ENCODE results near the gene EMC7. TPM values are rescaled to one million over a fixed set of nuclear protein-coding genes. Genes with fewer than 3 reads are reported as not detected.

EMC7 gene
- total and polyA plus RNA-seq, 2 of the 13 experiments (the other 11 are each of a cell fraction or from before 2014, with no cell fraction given): 46.8 to 113 TPM

- TF ChIP-seq, protein P1, sequence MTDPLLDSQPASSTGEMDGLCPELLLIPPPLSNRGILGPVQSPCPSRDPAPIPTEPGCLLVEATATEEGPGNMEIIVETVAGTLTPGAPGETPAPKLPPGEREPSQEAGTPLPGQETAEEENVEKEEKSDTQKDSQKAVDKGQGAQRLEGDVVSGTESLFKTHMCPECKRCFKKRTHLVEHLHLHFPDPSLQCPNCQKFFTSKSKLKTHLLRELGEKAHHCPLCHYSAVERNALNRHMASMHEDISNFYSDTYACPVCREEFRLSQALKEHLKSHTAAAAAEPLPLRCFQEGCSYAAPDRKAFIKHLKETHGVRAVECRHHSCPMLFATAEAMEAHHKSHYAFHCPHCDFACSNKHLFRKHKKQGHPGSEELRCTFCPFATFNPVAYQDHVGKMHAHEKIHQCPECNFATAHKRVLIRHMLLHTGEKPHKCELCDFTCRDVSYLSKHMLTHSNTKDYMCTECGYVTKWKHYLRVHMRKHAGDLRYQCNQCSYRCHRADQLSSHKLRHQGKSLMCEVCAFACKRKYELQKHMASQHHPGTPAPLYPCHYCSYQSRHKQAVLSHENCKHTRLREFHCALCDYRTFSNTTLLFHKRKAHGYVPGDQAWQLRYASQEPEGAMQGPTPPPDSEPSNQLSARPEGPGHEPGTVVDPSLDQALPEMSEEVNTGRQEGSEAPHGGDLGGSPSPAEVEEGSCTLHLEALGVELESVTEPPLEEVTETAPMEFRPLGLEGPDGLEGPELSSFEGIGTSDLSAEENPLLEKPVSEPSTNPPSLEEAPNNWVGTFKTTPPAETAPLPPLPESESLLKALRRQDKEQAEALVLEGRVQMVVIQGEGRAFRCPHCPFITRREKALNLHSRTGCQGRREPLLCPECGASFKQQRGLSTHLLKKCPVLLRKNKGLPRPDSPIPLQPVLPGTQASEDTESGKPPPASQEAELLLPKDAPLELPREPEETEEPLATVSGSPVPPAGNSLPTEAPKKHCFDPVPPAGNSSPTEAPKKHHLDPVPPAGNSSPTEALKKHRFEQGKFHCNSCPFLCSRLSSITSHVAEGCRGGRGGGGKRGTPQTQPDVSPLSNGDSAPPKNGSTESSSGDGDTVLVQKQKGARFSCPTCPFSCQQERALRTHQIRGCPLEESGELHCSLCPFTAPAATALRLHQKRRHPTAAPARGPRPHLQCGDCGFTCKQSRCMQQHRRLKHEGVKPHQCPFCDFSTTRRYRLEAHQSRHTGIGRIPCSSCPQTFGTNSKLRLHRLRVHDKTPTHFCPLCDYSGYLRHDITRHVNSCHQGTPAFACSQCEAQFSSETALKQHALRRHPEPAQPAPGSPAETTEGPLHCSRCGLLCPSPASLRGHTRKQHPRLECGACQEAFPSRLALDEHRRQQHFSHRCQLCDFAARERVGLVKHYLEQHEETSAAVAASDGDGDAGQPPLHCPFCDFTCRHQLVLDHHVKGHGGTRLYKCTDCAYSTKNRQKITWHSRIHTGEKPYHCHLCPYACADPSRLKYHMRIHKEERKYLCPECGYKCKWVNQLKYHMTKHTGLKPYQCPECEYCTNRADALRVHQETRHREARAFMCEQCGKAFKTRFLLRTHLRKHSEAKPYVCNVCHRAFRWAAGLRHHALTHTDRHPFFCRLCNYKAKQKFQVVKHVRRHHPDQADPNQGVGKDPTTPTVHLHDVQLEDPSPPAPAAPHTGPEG (CRISPR knock-in tag; IDR thresholded peaks at IDR 0.05): 0 out of 2 replicates have a peak, but pooled peaks have one; percentile 43
- no peak for TF ChIP-seq ARHGAP35 (CRISPR knock-in tag; IDR thresholded peaks at IDR 0.05; ENCODE audit: borderline replicate concordance)
- TF ChIP-seq ZNF484 (CRISPR knock-in tag; IDR thresholded peaks at IDR 0.05; ENCODE audit: borderline replicate concordance, low read depth): no peak
- TF ChIP-seq DMAP1 (CRISPR knock-in tag; IDR thresholded peaks at IDR 0.05): peak; percentile 51; the same call in 1 of the 2 replicates
- TF ChIP-seq ZMAT3 (CRISPR knock-in tag; conservative IDR thresholded peaks at IDR 0.05): peak; percentile 57; the same call in 1 of the 2 replicates
- no peak for TF ChIP-seq PRMT3 (CRISPR knock-in tag; IDR thresholded peaks at IDR 0.05; ENCODE audit: borderline replicate concordance, low read depth)
- TF ChIP-seq ZNF263 (CRISPR knock-in tag; IDR thresholded peaks at IDR 0.05): no peak
- TF ChIP-seq MAFF (IDR thresholded peaks at IDR 0.05; ENCODE audit: low read depth, low read length): no peak
- TF ChIP-seq, protein P2, sequence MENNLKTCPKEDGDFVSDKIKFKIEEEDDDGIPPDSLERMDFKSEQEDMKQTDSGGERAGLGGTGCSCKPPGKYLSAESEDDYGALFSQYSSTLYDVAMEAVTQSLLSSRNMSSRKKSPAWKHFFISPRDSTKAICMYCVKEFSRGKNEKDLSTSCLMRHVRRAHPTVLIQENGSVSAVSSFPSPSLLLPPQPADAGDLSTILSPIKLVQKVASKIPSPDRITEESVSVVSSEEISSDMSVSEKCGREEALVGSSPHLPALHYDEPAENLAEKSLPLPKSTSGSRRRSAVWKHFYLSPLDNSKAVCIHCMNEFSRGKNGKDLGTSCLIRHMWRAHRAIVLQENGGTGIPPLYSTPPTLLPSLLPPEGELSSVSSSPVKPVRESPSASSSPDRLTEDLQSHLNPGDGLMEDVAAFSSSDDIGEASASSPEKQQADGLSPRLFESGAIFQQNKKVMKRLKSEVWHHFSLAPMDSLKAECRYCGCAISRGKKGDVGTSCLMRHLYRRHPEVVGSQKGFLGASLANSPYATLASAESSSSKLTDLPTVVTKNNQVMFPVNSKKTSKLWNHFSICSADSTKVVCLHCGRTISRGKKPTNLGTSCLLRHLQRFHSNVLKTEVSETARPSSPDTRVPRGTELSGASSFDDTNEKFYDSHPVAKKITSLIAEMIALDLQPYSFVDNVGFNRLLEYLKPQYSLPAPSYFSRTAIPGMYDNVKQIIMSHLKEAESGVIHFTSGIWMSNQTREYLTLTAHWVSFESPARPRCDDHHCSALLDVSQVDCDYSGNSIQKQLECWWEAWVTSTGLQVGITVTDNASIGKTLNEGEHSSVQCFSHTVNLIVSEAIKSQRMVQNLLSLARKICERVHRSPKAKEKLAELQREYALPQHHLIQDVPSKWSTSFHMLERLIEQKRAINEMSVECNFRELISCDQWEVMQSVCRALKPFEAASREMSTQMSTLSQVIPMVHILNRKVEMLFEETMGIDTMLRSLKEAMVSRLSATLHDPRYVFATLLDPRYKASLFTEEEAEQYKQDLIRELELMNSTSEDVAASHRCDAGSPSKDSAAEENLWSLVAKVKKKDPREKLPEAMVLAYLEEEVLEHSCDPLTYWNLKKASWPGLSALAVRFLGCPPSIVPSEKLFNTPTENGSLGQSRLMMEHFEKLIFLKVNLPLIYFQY (CRISPR knock-in tag; IDR thresholded peaks at IDR 0.05; ENCODE audit: borderline replicate concordance): peak; percentile 89
- TF ChIP-seq ETV5 (CRISPR knock-in tag; IDR thresholded peaks at IDR 0.05; ENCODE audit: borderline replicate concordance): 0 out of 2 replicates have a peak, but pooled peaks have one; percentile 16
- TF ChIP-seq ZNF354B (CRISPR knock-in tag; IDR thresholded peaks at IDR 0.05): 0 out of 2 replicates have a peak, but pooled peaks have one; percentile 60
- TF ChIP-seq, protein P3, sequence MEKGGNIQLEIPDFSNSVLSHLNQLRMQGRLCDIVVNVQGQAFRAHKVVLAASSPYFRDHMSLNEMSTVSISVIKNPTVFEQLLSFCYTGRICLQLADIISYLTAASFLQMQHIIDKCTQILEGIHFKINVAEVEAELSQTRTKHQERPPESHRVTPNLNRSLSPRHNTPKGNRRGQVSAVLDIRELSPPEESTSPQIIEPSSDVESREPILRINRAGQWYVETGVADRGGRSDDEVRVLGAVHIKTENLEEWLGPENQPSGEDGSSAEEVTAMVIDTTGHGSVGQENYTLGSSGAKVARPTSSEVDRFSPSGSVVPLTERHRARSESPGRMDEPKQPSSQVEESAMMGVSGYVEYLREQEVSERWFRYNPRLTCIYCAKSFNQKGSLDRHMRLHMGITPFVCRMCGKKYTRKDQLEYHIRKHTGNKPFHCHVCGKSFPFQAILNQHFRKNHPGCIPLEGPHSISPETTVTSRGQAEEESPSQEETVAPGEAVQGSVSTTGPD (CRISPR knock-in tag; IDR thresholded peaks at IDR 0.05): no peak
- no peak for TF ChIP-seq ZSCAN12 (CRISPR knock-in tag; IDR thresholded peaks at IDR 0.05)
- TF ChIP-seq CREB3 (CRISPR knock-in tag; IDR thresholded peaks at IDR 0.05): 0 out of 2 replicates have a peak, but pooled peaks have one; percentile 52
- no peak for TF ChIP-seq MAZ (IDR thresholded peaks at IDR 0.05; ENCODE audit: borderline replicate concordance, low read depth, low read length)
- TF ChIP-seq MAZ (CRISPR knock-in tag; IDR thresholded peaks at IDR 0.05; ENCODE audit: low read depth): peak; percentile 67
These were observed 63.4 kb downstream of the EMC7 start (continued) for GRCh38 chr15:34038023-34038870.

Measured in HepG2 (cell line).